ENCODE data around the gene CLSTN2.

The CLSTN2 gene

DNA sequence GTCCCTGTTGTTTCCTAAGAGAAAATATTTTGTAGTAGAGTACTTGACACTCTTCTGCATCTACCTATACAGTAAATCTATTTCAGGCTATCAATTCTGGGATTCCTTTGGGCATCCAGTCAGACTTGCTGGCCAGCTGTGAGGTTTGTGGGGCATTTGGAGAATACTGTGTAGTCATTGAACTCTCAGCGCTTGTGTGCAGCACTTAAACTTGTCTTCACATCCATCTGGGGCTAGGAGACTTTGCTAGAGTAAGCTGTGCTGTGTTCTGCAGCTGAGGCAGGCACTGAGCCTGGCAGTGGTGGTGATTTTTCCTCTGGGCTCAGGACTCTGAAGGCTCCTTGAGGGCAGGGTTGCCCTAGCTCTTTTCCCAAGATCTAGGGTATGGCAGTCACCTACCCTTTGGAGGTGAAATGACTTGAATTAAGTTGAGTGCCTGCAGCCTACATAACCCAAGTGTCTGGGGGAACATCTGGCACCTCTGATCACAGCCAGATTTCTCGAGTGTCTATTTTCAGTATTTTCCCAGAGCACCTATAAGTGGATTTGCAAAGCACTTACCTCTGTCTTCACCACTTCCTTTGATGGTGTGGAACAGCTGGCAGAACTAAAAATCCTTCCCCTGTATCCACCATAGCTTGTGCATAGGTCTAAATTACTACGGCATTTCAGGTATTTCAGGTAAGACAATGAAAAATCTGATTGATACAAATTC is 19.3 kb downstream of the CLSTN2 start:
- H3K4me1 Mint-ChIP-seq: no peaks in the 10 kb centered on the region
- no peak overlapping the region for H3K27ac Mint-ChIP-seq
- H3K9me3 Mint-ChIP-seq: no peaks in the 10 kb centered on the region
- no peaks in the 10 kb centered on the region for H3K36me3 Mint-ChIP-seq
- no peak for ATAC-seq (ENCODE audit: low read depth)
- no peak overlapping the region for H3K4me3 Mint-ChIP-seq
- DNase-seq (ENCODE audit: low spot score in 2 of 2): no peak
- H3K27me3 Mint-ChIP-seq: peaks cover 2% of the 10 kb centered on the region

GRCh38 chr3:139957844-139958243 is 22.9 kb downstream of the CLSTN2 start:
- Mint-ChIP-seq H3K27ac (no peak overlapping the region), H3K4me1 (no peaks in the 10 kb centered on the region), H3K4me3 (no peak overlapping the region), H3K27me3 (peaks cover 6% of the 10 kb centered on the region), H3K9me3 (peaks cover 2% of the 10 kb centered on the region), H3K36me3 (no peaks in the 10 kb centered on the region)
- ATAC-seq (ENCODE audit: low read depth) (no peak), DNase-seq (ENCODE audit: low spot score in 2 of 2) (no peak)

DNA sequence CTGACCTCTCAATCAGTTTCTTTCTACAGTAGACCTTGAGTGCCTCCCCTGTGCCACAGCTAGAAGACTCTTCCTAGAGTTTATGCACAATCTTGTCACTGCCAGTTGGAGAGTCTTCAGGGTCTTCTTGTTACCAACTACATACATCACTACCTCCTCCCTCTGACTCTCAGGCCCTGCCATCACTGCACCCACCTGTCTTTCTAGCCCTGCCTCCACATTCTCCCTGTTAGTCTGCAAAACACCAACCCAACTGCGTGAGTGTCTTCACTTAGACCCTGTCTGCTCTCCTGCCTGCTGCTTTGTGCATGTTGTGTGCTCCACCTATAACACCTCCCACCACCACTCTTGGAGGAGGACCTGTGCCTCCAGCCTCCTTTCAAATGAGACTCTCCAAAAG is 34.4 kb downstream of the CLSTN2 start:
- Mint-ChIP-seq H3K36me3 (no peaks in the 10 kb centered on the region), H3K27me3 (peaks cover 11% of the 10 kb centered on the region), H3K4me3 (no peak overlapping the region), H3K27ac (no peak overlapping the region), H3K9me3 (no peaks in the 10 kb centered on the region), H3K4me1 (no peaks in the 10 kb centered on the region)
- DNase-seq (ENCODE audit: low spot score in 2 of 2) (no peak), ATAC-seq (ENCODE audit: low read depth) (no peak)

DNA sequence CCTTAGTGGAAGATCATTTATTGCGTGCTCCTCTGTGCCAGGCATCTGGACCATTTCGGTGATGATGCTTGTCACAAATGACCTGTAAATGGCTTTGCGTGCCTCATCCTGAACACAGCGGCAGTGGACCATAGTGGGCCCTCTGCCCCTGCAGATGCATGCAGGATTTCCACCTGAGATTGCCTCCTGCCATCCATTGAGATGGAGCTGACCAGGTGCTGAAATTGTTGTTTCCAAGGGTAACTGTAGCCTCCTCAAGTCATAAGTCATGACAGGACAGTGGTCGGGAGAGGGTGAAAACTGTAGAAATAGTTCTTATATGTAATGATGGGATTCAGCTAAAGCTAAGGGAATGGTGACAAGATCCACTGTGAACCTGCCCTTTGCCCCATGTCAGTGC is 35.5 kb downstream of the CLSTN2 start:
- no peak for ATAC-seq (ENCODE audit: low read depth)
- DNase-seq (ENCODE audit: low spot score in 2 of 2): no peak
- no peak overlapping the region for H3K27ac Mint-ChIP-seq
- H3K4me1 Mint-ChIP-seq: no peaks in the 10 kb centered on the region
- peaks cover 11% of the 10 kb centered on the region for H3K27me3 Mint-ChIP-seq
- no peak overlapping the region for H3K4me3 Mint-ChIP-seq
- H3K36me3 Mint-ChIP-seq: no peaks in the 10 kb centered on the region
- no peaks in the 10 kb centered on the region for H3K9me3 Mint-ChIP-seq

- no peak for ATAC-seq (ENCODE audit: low read depth)
- Mint-ChIP-seq H3K27ac (no peak overlapping the region), H3K9me3 (no peaks in the 10 kb centered on the region), H3K27me3 (peaks cover 1% of the 10 kb centered on the region), H3K4me3 (no peak overlapping the region), H3K4me1 (no peaks in the 10 kb centered on the region), H3K36me3 (no peaks in the 10 kb centered on the region)
- no peak for DNase-seq (ENCODE audit: low spot score in 2 of 2)
Observed at GRCh38 chr3:139974809-139975425, 39.9 kb downstream of the CLSTN2 start.

- no peak overlapping the region for H3K4me3 Mint-ChIP-seq
- no peak overlapping the region for H3K27ac Mint-ChIP-seq
- H3K4me1 Mint-ChIP-seq: no peaks in the 10 kb centered on the region
- ATAC-seq (ENCODE audit: low read depth) (no peak), DNase-seq (ENCODE audit: low spot score in 2 of 2) (no peak)
- no peaks in the 10 kb centered on the region for H3K36me3 Mint-ChIP-seq
- H3K9me3 Mint-ChIP-seq: no peaks in the 10 kb centered on the region
- peaks cover 3% of the 10 kb centered on the region for H3K27me3 Mint-ChIP-seq
Observed at GRCh38 chr3:139975594-139976365, 40.8 kb downstream of the CLSTN2 start.

GRCh38 chr3:139978966-139979365 is 44.0 kb downstream of the CLSTN2 start:
- Mint-ChIP-seq H3K27ac (no peak overlapping the region), H3K36me3 (no peaks in the 10 kb centered on the region), H3K4me1 (no peaks in the 10 kb centered on the region), H3K27me3 (peaks cover 3% of the 10 kb centered on the region), H3K9me3 (no peaks in the 10 kb centered on the region), H3K4me3 (no peak overlapping the region)
- no peak for DNase-seq (ENCODE audit: low spot score in 2 of 2)
- ATAC-seq (ENCODE audit: low read depth): no peak

GRCh38 chr3:139979991-139980390 is 45.0 kb downstream of the CLSTN2 start:
- Mint-ChIP-seq H3K9me3 (no peaks in the 10 kb centered on the region), H3K4me1 (no peaks in the 10 kb centered on the region), H3K36me3 (no peaks in the 10 kb centered on the region), H3K4me3 (no peak overlapping the region), H3K27ac (no peak overlapping the region), H3K27me3 (peaks cover 3% of the 10 kb centered on the region)
- DNase-seq (ENCODE audit: low spot score in 2 of 2) (no peak), ATAC-seq (ENCODE audit: low read depth) (no peak)

DNA sequence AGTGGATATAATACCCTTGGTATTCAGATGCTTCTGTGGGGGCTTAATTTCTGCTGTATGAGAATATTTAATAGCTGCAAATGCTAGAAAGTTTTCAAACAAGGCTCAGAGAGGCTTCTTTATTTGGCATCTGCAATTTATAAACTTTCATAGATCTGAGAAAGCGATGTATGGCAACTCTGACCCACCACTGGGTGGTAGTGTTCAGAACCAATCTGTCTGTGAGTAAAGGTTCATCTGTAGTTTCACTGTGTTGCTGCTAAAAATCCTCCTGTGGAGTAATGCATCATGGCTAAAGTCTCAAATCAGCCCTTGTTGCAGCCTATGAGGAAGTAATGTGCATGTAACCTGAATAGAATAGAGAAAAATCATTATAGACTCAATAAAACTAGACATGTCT is 47.4 kb downstream of the CLSTN2 start:
- Mint-ChIP-seq H3K36me3 (no peaks in the 10 kb centered on the region), H3K4me1 (no peaks in the 10 kb centered on the region), H3K27me3 (peaks cover 3% of the 10 kb centered on the region), H3K9me3 (no peaks in the 10 kb centered on the region), H3K27ac (no peak overlapping the region), H3K4me3 (no peak overlapping the region)
- no peak for ATAC-seq (ENCODE audit: low read depth)
- DNase-seq (ENCODE audit: low spot score in 2 of 2): no peak

- peaks cover 4% of the 10 kb centered on the region for H3K27me3 Mint-ChIP-seq
- H3K4me3 Mint-ChIP-seq: no peak overlapping the region
- ATAC-seq (ENCODE audit: low read depth) (no peak), DNase-seq (ENCODE audit: low spot score in 2 of 2) (no peak)
- H3K36me3 Mint-ChIP-seq: no peaks in the 10 kb centered on the region
- H3K9me3 Mint-ChIP-seq: no peaks in the 10 kb centered on the region
- H3K4me1 Mint-ChIP-seq: no peaks in the 10 kb centered on the region
- H3K27ac Mint-ChIP-seq: no peak overlapping the region
Observed at GRCh38 chr3:139985576-139985975, 50.6 kb downstream of the CLSTN2 start.

DNA sequence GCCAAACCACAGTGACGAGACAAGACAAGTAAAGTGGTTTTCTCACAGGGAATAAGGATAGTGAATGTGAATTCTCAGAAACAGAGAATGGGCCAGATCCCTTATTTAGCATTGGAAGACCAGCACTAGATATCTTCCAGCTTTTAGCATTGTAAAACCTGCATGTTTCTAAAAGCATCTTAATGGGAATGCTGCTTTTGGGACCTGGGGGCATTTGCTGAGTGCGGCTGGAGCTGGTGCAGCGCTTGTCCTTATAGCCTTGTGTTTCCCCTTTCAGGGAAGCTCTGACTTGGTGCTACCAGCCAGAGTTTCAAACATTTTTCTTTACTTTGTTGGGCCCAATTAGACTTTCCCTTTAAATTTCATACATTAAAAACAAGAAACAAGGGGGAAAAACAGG is 52.9 kb downstream of the CLSTN2 start:
- Mint-ChIP-seq H3K4me3 (no peak overlapping the region), H3K36me3 (no peaks in the 10 kb centered on the region), H3K27ac (no peak overlapping the region), H3K9me3 (peaks cover 2% of the 10 kb centered on the region), H3K27me3 (peaks cover 4% of the 10 kb centered on the region), H3K4me1 (no peaks in the 10 kb centered on the region)
- ATAC-seq (ENCODE audit: low read depth): no peak
- no peak for DNase-seq (ENCODE audit: low spot score in 2 of 2)

GRCh38 chr3:139988472-139989156 is 53.6 kb downstream of the CLSTN2 start:
- Mint-ChIP-seq H3K4me3 (no peak overlapping the region), H3K27ac (no peak overlapping the region), H3K9me3 (peaks cover 2% of the 10 kb centered on the region), H3K4me1 (no peaks in the 10 kb centered on the region), H3K36me3 (no peaks in the 10 kb centered on the region), H3K27me3 (peaks cover 4% of the 10 kb centered on the region)
- no peak for ATAC-seq (ENCODE audit: low read depth)
- DNase-seq (ENCODE audit: low spot score in 2 of 2): no peak

DNA sequence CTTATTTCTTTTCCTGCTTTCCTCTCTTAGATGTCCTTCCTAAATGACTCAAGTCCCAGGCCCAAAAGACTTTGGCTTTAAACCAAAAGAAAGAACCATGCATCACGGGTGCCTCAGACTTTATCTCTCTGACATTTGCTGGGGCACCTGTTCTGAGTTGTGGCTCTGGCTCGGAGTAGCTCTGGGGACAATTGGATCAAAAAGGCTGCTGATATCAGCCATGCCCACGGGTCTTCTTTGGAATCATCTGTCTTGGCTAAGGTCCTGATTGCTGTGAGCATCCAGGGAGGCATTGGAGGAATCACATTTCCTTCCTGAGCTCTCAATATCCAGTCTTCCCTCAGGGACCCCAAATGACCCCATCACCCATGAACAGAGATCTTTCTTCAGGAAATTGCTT is 59.9 kb downstream of the CLSTN2 start:
- ATAC-seq (ENCODE audit: low read depth) (no peak), DNase-seq (ENCODE audit: low spot score in 2 of 2) (no peak)
- no peaks in the 10 kb centered on the region for H3K4me1 Mint-ChIP-seq
- peaks cover 2% of the 10 kb centered on the region for H3K9me3 Mint-ChIP-seq
- H3K4me3 Mint-ChIP-seq: no peak overlapping the region
- no peaks in the 10 kb centered on the region for H3K36me3 Mint-ChIP-seq
- H3K27ac Mint-ChIP-seq: no peak overlapping the region
- H3K27me3 Mint-ChIP-seq: no peaks in the 10 kb centered on the region

GRCh38 chr3:140004271-140004670 is 69.3 kb downstream of the CLSTN2 start:
- H3K27ac Mint-ChIP-seq: no peak overlapping the region
- no peaks in the 10 kb centered on the region for H3K36me3 Mint-ChIP-seq
- no peaks in the 10 kb centered on the region for H3K4me1 Mint-ChIP-seq
- DNase-seq (ENCODE audit: low spot score in 2 of 2): no peak
- no peak overlapping the region for H3K4me3 Mint-ChIP-seq
- ATAC-seq (ENCODE audit: low read depth): no peak
- H3K27me3 Mint-ChIP-seq: peaks cover 9% of the 10 kb centered on the region
- no peaks in the 10 kb centered on the region for H3K9me3 Mint-ChIP-seq
